ENCODE data around the gene RGS7. TPM values are rescaled to one million over a fixed set of nuclear protein-coding genes. Genes with fewer than 3 reads are reported as not detected.

The RGS7 gene
- total and polyA plus RNA-seq, 5 donors, result 0.02 TPM; not detected in 4

- ATAC-seq (no peak), DNase-seq (no peak)
- no peaks in the 10 kb centered on the region for H3K9me3 ChIP-seq (ENCODE audit: control insufficient read depth, low read length)
- H3K27ac ChIP-seq (ENCODE audit: low read length), result no peak overlapping the region
- no peaks in the 10 kb centered on the region for H3K4me1 ChIP-seq (ENCODE audit: control insufficient read depth, insufficient read depth, low read length)
- no peaks in the 10 kb centered on the region for H3K27me3 ChIP-seq (ENCODE audit: control insufficient read depth, insufficient read depth)
- intact Hi-C loops (cut with DNase I), result no loop called here
- no peak overlapping the region for H3K4me3 ChIP-seq (ENCODE audit: low read length)
- WGBS, result 76% methylated on average over 4 of the region's 4 CpGs
Observed at GRCh38 chr1:241366196-241366595, 9.2 kb upstream of the RGS7 start.

- H3K27me3 ChIP-seq (ENCODE audit: control insufficient read depth, insufficient read depth), result no peaks in the 10 kb centered on the region
- H3K27ac ChIP-seq (ENCODE audit: low read length), result no peak overlapping the region
- no peak for DNase-seq
- H3K4me3 ChIP-seq (ENCODE audit: low read length), result no peak overlapping the region
- WGBS, result 74% methylated on average over 4 of the region's 4 CpGs
- intact Hi-C loops (cut with DNase I), result no loop called here
- ATAC-seq, result no peak
- no peaks in the 10 kb centered on the region for H3K4me1 ChIP-seq (ENCODE audit: control insufficient read depth, insufficient read depth, low read length)
- no peaks in the 10 kb centered on the region for H3K9me3 ChIP-seq (ENCODE audit: control insufficient read depth, low read length)
Observed at GRCh38 chr1:241362350-241362749, 5.3 kb upstream of the RGS7 start.

- 7% methylated on average over 33 of the region's 33 CpGs for WGBS
- Histone ChIP-seq H3K27ac (ENCODE audit: low read length) (no peak overlapping the region), H3K27me3 (ENCODE audit: control insufficient read depth, insufficient read depth) (no peaks in the 10 kb centered on the region), H3K9me3 (ENCODE audit: control insufficient read depth, low read length) (no peaks in the 10 kb centered on the region), H3K4me1 (ENCODE audit: control insufficient read depth, insufficient read depth, low read length) (no peaks in the 10 kb centered on the region), H3K4me3 (ENCODE audit: low read length) (peak overlapping the region; percentile 42)
- DNase-seq (no peak), ATAC-seq (no peak)
- intact Hi-C loops (cut with DNase I), result no loop called here
Observed at GRCh38 chr1:241357366-241358340, 648 bp upstream of the RGS7 start.

GRCh38 chr1:241356187-241356518 is 852 bp downstream of the RGS7 start:
- Histone ChIP-seq H3K9me3 (ENCODE audit: control insufficient read depth, low read length) (no peaks in the 10 kb centered on the region), H3K27me3 (ENCODE audit: control insufficient read depth, insufficient read depth) (no peaks in the 10 kb centered on the region), H3K4me1 (ENCODE audit: control insufficient read depth, insufficient read depth, low read length) (no peaks in the 10 kb centered on the region), H3K27ac (ENCODE audit: low read length) (no peak overlapping the region), H3K4me3 (ENCODE audit: low read length) (peak overlapping the region; percentile 42)
- intact Hi-C loops (cut with DNase I), result no loop called here
- DNase-seq, result no peak
- no peak for ATAC-seq
- WGBS, result 4% methylated on average over 14 of the region's 14 CpGs

- Histone ChIP-seq H3K4me3 (ENCODE audit: low read length) (no peak overlapping the region), H3K27ac (ENCODE audit: low read length) (no peak overlapping the region), H3K27me3 (ENCODE audit: control insufficient read depth, insufficient read depth) (no peaks in the 10 kb centered on the region), H3K9me3 (ENCODE audit: control insufficient read depth, low read length) (no peaks in the 10 kb centered on the region), H3K4me1 (ENCODE audit: control insufficient read depth, insufficient read depth, low read length) (no peaks in the 10 kb centered on the region)
- intact Hi-C loops (cut with DNase I), result no loop called here
- DNase-seq (no peak), ATAC-seq (no peak)
- WGBS, result 78% methylated on average over 11 of the region's 11 CpGs
Observed at GRCh38 chr1:241355311-241356010, 1.5 kb downstream of the RGS7 start.

- H3K27me3 ChIP-seq (ENCODE audit: control insufficient read depth, insufficient read depth), result no peaks in the 10 kb centered on the region
- H3K27ac ChIP-seq (ENCODE audit: low read length), result no peak overlapping the region
- no peak overlapping the region for H3K4me3 ChIP-seq (ENCODE audit: low read length)
- intact Hi-C loops (cut with DNase I), result no loop called here
- no peaks in the 10 kb centered on the region for H3K4me1 ChIP-seq (ENCODE audit: control insufficient read depth, insufficient read depth, low read length)
- DNase-seq (no peak), ATAC-seq (no peak)
- no peaks in the 10 kb centered on the region for H3K9me3 ChIP-seq (ENCODE audit: control insufficient read depth, low read length)
- WGBS, result 84% methylated on average over 2 of the region's 2 CpGs
Observed at GRCh38 chr1:241352401-241352800, 4.6 kb downstream of the RGS7 start.

GRCh38 chr1:241351841-241352240 is 5.2 kb downstream of the RGS7 start:
- ATAC-seq, result no peak
- Histone ChIP-seq H3K27me3 (ENCODE audit: control insufficient read depth, insufficient read depth) (no peaks in the 10 kb centered on the region), H3K4me1 (ENCODE audit: control insufficient read depth, insufficient read depth, low read length) (no peaks in the 10 kb centered on the region), H3K27ac (ENCODE audit: low read length) (no peak overlapping the region), H3K4me3 (ENCODE audit: low read length) (no peak overlapping the region), H3K9me3 (ENCODE audit: control insufficient read depth, low read length) (no peaks in the 10 kb centered on the region)
- DNase-seq, result no peak
- intact Hi-C loops (cut with DNase I), result no loop called here
- WGBS, result 44% methylated on average over 3 of the region's 3 CpGs

- intact Hi-C loops (cut with DNase I), result no loop called here
Observed at GRCh38 chr1:241343956-241344355, 13.0 kb downstream of the RGS7 start.

GRCh38 chr1:241336335-241336734 is 20.7 kb downstream of the RGS7 start:
- ATAC-seq, result no peak
- H3K27me3 ChIP-seq (ENCODE audit: control insufficient read depth, insufficient read depth), result no peaks in the 10 kb centered on the region
- no peaks in the 10 kb centered on the region for H3K4me1 ChIP-seq (ENCODE audit: control insufficient read depth, insufficient read depth, low read length)
- WGBS, result 71% methylated on average over 1 of the region's 1 CpG
- H3K27ac ChIP-seq (ENCODE audit: low read length), result no peak overlapping the region
- H3K9me3 ChIP-seq (ENCODE audit: control insufficient read depth, low read length), result no peaks in the 10 kb centered on the region
- DNase-seq, result no peak
- H3K4me3 ChIP-seq (ENCODE audit: low read length), result no peak overlapping the region
- intact Hi-C loops (cut with DNase I), result no loop called here

More at GRCh38 chr1:241343956-241344355, 13.0 kb downstream of the RGS7 start:
- no peak overlapping the region for H3K27ac ChIP-seq (ENCODE audit: low read length)
- no peaks in the 10 kb centered on the region for H3K9me3 ChIP-seq (ENCODE audit: control insufficient read depth, low read length)
- H3K4me3 ChIP-seq (ENCODE audit: low read length), result no peak overlapping the region
- DNase-seq (no peak), ATAC-seq (no peak)
- H3K27me3 ChIP-seq (ENCODE audit: control insufficient read depth, insufficient read depth), result no peaks in the 10 kb centered on the region
- no peaks in the 10 kb centered on the region for H3K4me1 ChIP-seq (ENCODE audit: control insufficient read depth, insufficient read depth, low read length)
- 58% methylated on average over 2 of the region's 2 CpGs for WGBS

GRCh38 chr1:241332987-241333386 is 24.0 kb downstream of the RGS7 start:
- ATAC-seq (no peak), DNase-seq (no peak)
- Histone ChIP-seq H3K4me1 (ENCODE audit: control insufficient read depth, insufficient read depth, low read length) (no peaks in the 10 kb centered on the region), H3K4me3 (ENCODE audit: low read length) (no peak overlapping the region), H3K9me3 (ENCODE audit: control insufficient read depth, low read length) (no peaks in the 10 kb centered on the region), H3K27ac (ENCODE audit: low read length) (no peak overlapping the region), H3K27me3 (ENCODE audit: control insufficient read depth, insufficient read depth) (no peaks in the 10 kb centered on the region)
- whole genome bisulfite sequencing, result 75% methylated on average over 2 of the region's 2 CpGs
- intact Hi-C loops (cut with DNase I), result no loop called here

GRCh38 chr1:241332037-241332409 is 25.0 kb downstream of the RGS7 start:
- Histone ChIP-seq H3K9me3 (ENCODE audit: control insufficient read depth, low read length) (no peaks in the 10 kb centered on the region), H3K4me1 (ENCODE audit: control insufficient read depth, insufficient read depth, low read length) (no peaks in the 10 kb centered on the region), H3K27ac (ENCODE audit: low read length) (no peak overlapping the region), H3K27me3 (ENCODE audit: control insufficient read depth, insufficient read depth) (no peaks in the 10 kb centered on the region), H3K4me3 (ENCODE audit: low read length) (no peak overlapping the region)
- ATAC-seq, result no peak
- intact Hi-C loops (cut with DNase I), result no loop called here
- DNase-seq, result no peak
- WGBS, result 54% methylated on average over 4 of the region's 4 CpGs
